Suprapubic skin (tissue), 4 donors: ENCODE results near the gene C10orf105. TPM values are rescaled to one million over a fixed set of nuclear protein-coding genes. Genes with fewer than 3 reads are reported as not detected.

Experiments
- DNase-seq, 2 donors: peaks; one replicate each; pipeline ENCODE4 v3.0.0-alpha.2; 2019; ENCODE audit warnings: low spot score in 2 of 2
- H3K27ac ChIP-seq: fragments of 200-600 bp; sonication (generic); one replicate; pipeline ENCODE4 v1.5.1; 2019
- H3K27me3 ChIP-seq: fragments of 200-600 bp; sonication (generic); one replicate; pipeline ENCODE4 v1.5.1; 2019
- H3K36me3 ChIP-seq: fragments of 200-600 bp; sonication (generic); one replicate; pipeline ENCODE4 v1.5.1; 2019
- H3K4me1 ChIP-seq: fragments of 200-600 bp; sonication (generic); one replicate; pipeline ENCODE4 v1.5.1; 2019
- H3K4me3 ChIP-seq: fragments of 200-600 bp; sonication (generic); one replicate; pipeline ENCODE4 v1.5.1; 2019; ENCODE audit warnings: mild to moderate bottlenecking
- H3K9me3 ChIP-seq: fragments of 200-600 bp; sonication (generic); one replicate; pipeline ENCODE4 v1.5.1; 2019
- EP300 ChIP-seq: sonication (generic); formaldehyde crosslinking; IDR thresholded peaks from one replicate; pipeline ENCODE4 v1.6.1; 2017; ENCODE audit warnings: antibody characterized with exemption
- POLR2A ChIP-seq, 2 donors: fragments of 450-650 bp; IDR thresholded peaks; one replicate each; pipeline ENCODE4 v1.6.1; 2017; ENCODE audit warnings: antibody characterized with exemption in 2 of 2, mild to moderate bottlenecking in 2 of 2, moderate library complexity in 2 of 2
- POLR2AphosphoS5 ChIP-seq, 3 donors: sonication (generic); formaldehyde crosslinking; IDR thresholded peaks; one replicate each; pipeline ENCODE4 v1.6.1; 2017; ENCODE audit warnings: antibody characterized with exemption in 3 of 3
- WGBS: methylation state at CpG from one replicate; pipeline ENCODE4 v1.1.5; 2018; 5-methylcytosine and 5-hydroxymethylcytosine counted together
- total RNA-seq, 4 donors: library from RNA; depleted of rRNA; stranded (reverse); fragments of >200 nt; gene quantifications; one replicate each; pipeline ENCODE4 v1.1.0, GENCODE V29; 2016
- TF ChIP-seq, protein P1 (sequence below), 2 donors: fragments of 200-600 bp in 1 of 2; fragments of 450-650 bp in 1 of 2; sonication (generic) in 1 of 2; IDR thresholded peaks; one replicate each; pipeline ENCODE4 v1.5.1; 2016 to 2019; ENCODE audit warnings: antibody characterized with exemption in 2 of 2, mild to moderate bottlenecking in 1 of 2, moderate library complexity in 1 of 2

C10orf105 gene, protein sequence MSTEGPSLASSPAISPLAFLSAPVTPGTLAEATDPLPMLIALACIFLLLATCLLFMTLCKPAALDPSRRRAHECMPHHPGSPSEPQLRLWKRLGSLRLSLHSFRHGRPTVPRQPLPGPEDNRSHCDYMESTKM
- under 1 TPM in 2 of 4 donors, not detected in 2; 0.17 to 0.48 TPM for total RNA-seq

DNA sequence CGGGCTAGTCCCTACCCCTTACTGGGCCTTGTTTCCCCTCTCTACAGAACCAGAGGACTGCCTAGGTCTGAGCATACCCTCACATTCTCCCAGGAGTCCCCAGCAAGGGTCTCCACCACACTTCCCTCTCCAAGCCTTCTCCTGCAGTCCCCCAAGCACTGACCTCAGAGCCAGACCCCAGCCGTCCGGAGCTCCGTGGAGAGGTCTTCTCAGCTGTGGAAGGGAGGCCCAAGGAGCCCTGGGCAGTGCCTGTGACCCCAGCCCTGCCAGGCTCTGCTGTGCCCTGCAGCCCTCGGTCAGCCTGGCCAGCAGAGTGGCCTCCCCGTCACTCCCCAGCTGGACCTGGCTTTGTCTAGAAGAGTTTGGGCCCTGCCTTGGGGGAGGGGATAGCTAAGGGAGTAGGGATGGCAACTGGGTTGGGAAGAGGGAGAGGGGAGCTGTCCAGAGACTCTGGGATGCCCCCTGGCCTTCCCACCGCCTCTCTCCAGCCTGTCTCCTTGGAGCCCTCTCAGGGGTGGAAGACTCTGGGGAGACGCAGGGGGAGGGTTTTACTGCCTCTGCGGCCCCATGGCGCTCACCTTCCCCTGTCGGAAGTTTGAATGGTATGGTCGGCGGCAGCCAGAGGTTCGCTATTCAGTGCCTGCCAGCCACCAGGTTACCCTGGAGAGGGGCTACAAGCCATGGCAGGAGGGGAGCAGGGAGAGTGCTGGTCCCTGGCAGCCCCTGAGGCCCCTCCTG is at the start of gene C10orf105:
Gene C10orf105, minus strand, starts transcription at position 315 of the 738 bp plus-strand sequence. CDS start 3,441 bp downstream, outside the sequence.
- TF ChIP-seq POLR2AphosphoS5 (IDR thresholded peaks at IDR 0.05) (no peak), POLR2A (IDR thresholded peaks at IDR 0.05) (no peak), EP300 (no peak)
- TF ChIP-seq, protein P1, sequence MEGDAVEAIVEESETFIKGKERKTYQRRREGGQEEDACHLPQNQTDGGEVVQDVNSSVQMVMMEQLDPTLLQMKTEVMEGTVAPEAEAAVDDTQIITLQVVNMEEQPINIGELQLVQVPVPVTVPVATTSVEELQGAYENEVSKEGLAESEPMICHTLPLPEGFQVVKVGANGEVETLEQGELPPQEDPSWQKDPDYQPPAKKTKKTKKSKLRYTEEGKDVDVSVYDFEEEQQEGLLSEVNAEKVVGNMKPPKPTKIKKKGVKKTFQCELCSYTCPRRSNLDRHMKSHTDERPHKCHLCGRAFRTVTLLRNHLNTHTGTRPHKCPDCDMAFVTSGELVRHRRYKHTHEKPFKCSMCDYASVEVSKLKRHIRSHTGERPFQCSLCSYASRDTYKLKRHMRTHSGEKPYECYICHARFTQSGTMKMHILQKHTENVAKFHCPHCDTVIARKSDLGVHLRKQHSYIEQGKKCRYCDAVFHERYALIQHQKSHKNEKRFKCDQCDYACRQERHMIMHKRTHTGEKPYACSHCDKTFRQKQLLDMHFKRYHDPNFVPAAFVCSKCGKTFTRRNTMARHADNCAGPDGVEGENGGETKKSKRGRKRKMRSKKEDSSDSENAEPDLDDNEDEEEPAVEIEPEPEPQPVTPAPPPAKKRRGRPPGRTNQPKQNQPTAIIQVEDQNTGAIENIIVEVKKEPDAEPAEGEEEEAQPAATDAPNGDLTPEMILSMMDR (IDR thresholded peaks at IDR 0.05), result no peak

DNA sequence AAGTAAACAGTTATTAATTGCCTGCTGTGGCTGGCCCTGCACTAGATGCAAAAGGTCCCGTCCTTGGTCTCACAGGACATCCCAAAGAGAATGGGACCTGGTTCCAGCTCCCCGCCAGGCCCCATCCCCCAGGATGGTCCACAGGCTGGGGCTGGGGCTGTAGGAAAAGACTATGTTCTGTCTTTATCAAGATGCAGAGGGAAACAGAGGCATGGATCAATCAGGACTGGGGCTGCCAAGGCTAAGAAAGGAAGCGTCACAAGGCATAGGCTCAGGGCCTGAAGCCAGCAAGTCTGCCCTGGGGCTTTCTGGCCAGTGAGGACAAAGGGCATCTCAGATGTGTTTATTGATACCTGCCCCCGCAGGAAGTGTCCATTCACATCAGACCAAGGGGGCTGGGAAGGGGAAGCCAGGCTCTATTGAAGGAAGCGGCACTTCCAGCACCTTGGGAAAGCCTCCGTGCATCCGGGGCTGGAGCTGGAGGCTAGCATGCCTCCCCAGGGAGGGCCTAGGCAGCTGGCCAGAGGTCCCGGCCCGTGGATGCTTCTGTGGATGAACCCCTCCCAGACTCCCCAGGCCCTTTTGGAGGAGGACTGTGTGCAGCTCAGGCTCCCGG is 48.0 kb upstream of the C10orf105 start:
- Histone ChIP-seq H3K9me3 (no peaks in the 10 kb centered on the region), H3K27ac (peak overlapping the region; percentile 86), H3K36me3 (no peaks in the 10 kb centered on the region), H3K4me3 (no peak overlapping the region), H3K4me1 (peaks cover 89% of the 10 kb centered on the region), H3K27me3 (no peaks in the 10 kb centered on the region)
- WGBS, result 17% methylated on average over 8 of the region's 10 CpGs
- no peak for TF ChIP-seq EP300
- no peak for TF ChIP-seq POLR2A (IDR thresholded peaks at IDR 0.05)
- TF ChIP-seq, protein P1 (IDR thresholded peaks at IDR 0.05), result no peak
- no peak for TF ChIP-seq POLR2AphosphoS5 (IDR thresholded peaks at IDR 0.05)
- no peak for DNase-seq

More for the DNA sequence above, at the start of gene C10orf105:
- Histone ChIP-seq H3K36me3 (no peaks in the 10 kb centered on the region), H3K4me3 (no peak within 1 kb of the TSS), H3K9me3 (no peaks in the 10 kb centered on the region), H3K4me1 (peaks cover 45% of the 10 kb centered on the region), H3K27me3 (no peaks in the 10 kb centered on the region), H3K27ac (peak within 1 kb of the TSS; percentile 63)
- no peak for DNase-seq
- WGBS, result 96% methylated on average over 5 of the region's 14 CpGs

DNA sequence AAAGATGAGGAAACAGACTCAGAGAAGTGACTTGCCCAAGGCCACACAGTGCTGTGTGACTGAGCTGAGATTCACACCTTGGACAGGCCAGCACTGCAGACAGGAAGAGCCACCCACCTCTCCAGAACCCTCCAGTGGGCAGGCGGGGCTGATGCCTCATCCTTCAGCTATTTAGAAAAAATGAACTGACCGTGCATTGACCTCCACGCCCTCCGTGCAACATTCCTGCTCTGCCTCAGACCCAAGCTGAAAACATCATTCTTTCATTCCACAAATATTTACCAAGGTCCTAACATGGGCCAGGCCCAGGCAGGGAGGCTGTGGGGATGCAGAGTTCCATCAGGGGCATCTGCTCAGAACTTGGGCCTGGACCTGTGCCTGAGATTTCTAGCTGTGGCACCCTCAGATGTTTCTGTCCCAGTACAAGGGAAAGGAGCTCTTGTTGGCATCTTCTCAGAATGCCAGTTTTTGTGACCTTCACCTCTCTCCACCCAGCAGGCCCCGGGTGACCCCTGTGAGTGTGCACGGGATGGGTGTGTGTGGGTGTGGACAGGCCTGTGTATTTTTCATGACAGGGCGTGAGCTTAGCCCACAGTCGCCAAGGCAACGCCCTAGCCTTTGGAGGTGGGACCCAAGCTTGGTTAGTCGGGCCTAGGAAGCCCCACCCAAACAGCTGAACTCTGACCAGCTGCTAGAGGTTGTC is 47.3 kb upstream of the C10orf105 start:
- Histone ChIP-seq H3K36me3 (no peaks in the 10 kb centered on the region), H3K4me3 (no peak overlapping the region), H3K27ac (peak overlapping the region; percentile 86), H3K4me1 (peaks cover 89% of the 10 kb centered on the region), H3K9me3 (no peaks in the 10 kb centered on the region), H3K27me3 (no peaks in the 10 kb centered on the region)
- TF ChIP-seq POLR2A (IDR thresholded peaks at IDR 0.05) (no peak), EP300 (peak; percentile 59), POLR2AphosphoS5 (IDR thresholded peaks at IDR 0.05) (peak in 2 of 3 donors; percentile 46 to 59)
- TF ChIP-seq, protein P1 (IDR thresholded peaks at IDR 0.05), result no peak
- WGBS, result 24% methylated on average over 10 of the region's 10 CpGs
- peak; percentile 91 to 92 for DNase-seq

DNA sequence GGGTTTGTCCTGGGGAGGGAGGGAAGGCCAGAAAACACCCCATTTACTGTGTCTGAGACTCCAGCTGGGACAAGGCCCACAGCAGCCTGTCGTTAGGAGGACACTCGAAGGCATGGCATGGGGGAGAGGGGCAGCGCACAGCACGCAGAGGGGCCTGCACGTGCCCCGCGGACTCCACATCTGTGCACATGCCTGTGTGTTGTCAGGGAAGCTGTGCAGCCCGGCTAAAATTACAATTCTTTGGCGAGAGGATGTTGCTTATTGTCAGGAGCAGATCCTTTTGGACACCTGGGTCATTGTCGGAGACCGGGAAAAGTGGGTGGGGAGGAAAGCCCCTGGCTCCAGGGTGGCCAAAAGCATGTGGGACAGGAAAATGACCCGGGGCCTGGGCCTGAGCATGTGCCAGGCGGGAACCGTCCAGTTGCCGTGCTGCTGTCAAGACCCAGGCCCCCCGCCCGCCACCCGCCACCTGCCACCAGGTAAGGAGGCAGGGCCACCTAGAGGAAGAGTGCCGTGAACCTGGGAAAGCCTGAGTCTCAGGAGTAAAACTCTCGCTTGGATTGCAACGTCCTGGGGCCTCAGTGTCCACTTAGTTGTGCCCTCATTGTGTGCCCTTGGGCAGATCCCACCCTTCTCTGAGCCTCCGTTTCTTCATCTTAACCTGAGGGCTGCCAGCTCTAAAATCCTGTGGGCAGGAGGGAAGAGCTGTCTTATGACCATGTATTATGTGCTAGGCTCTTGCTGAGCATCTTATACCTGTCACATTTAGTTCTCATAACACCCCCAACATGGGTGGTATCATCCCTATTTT is 46.5 kb upstream of the C10orf105 start:
- no peaks in the 10 kb centered on the region for H3K9me3 ChIP-seq
- H3K4me1 ChIP-seq, result peaks cover 89% of the 10 kb centered on the region
- no peak overlapping the region for H3K4me3 ChIP-seq
- H3K36me3 ChIP-seq, result peaks cover 4% of the 10 kb centered on the region
- TF ChIP-seq POLR2AphosphoS5 (IDR thresholded peaks at IDR 0.05), result no peak
- no peak for TF ChIP-seq POLR2A (IDR thresholded peaks at IDR 0.05)
- TF ChIP-seq, protein P1 (IDR thresholded peaks at IDR 0.05), result no peak
- no peak for TF ChIP-seq EP300
- WGBS, result 69% methylated on average over 15 of the region's 22 CpGs
- H3K27me3 ChIP-seq, result no peaks in the 10 kb centered on the region
- H3K27ac ChIP-seq, result peak overlapping the region; percentile 86
- no peak for DNase-seq
